Neural cell (in vitro differentiated cells): ENCODE data around the gene VMP1. TPM values are rescaled to one million over a fixed set of nuclear protein-coding genes. Genes with fewer than 3 reads are reported as not detected.

Experiments used
- H2AFZ ChIP-seq: fragments of 200-600, 300-800 bp; sonication (generic), shearing (Covaris generic); 2 replicates; pipeline ENCODE4 v1.6.0; 2014; ENCODE audit warnings: low read depth, mild to moderate bottlenecking, antibody characterized with exemption, low read length, moderate library complexity
- H3F3A ChIP-seq: fragments of 200-600 bp; shearing (Covaris generic); 2 replicates; pipeline ENCODE4 v1.6.1; 2016; ENCODE audit warnings: mild to moderate bottlenecking, moderate library complexity, mixed read lengths, antibody characterized with exemption, low read length; ENCODE audit not compliant: insufficient read depth, poor library complexity, severe bottlenecking
- H3K27ac ChIP-seq: fragments of 200-600, 300-800 bp; sonication (generic), shearing (Covaris generic); 2 replicates; pipeline ENCODE4 v1.5.1; 2014; ENCODE audit warnings: mild to moderate bottlenecking, low read length, moderate library complexity
- H3K27me3 ChIP-seq: fragments of 300-800, 200-600 bp; sonication (generic), shearing (Covaris generic); 2 replicates; pipeline ENCODE4 v1.6.0; 2014; ENCODE audit warnings: mild to moderate bottlenecking, low read depth, low read length, moderate library complexity; ENCODE audit not compliant: insufficient read depth
- H3K36me3 ChIP-seq: fragments of 300-800, 200-600 bp; sonication (generic), shearing (Covaris generic); 2 replicates; pipeline ENCODE4 v1.5.1; 2014; ENCODE audit warnings: mild to moderate bottlenecking, antibody characterized with exemption, low read length, moderate library complexity; ENCODE audit not compliant: insufficient read depth
- H3K4me2 ChIP-seq: fragments of 300-800, 200-600 bp; sonication (generic), shearing (Covaris generic); 2 replicates; pipeline ENCODE4 v1.6.0; 2014; ENCODE audit warnings: mild to moderate bottlenecking, low read length
- H3K4me3 ChIP-seq: fragments of 300-800, 200-600 bp; sonication (generic), shearing (Covaris generic); 2 replicates; pipeline ENCODE4 v1.5.1; 2014; ENCODE audit warnings: mild to moderate bottlenecking, low read length, moderate library complexity
- H3K79me2 ChIP-seq: fragments of 200-600 bp; shearing (Covaris generic); replicated peaks from 2 replicates; pipeline ENCODE4 v1.6.0; 2014; ENCODE audit warnings: mild to moderate bottlenecking, low read length, moderate library complexity; ENCODE audit not compliant: insufficient read depth
- H3K9ac ChIP-seq: fragments of 300-800, 200-600 bp; sonication (generic), shearing (Covaris generic); 2 replicates; pipeline ENCODE4 v1.6.1; 2016; ENCODE audit warnings: mild to moderate bottlenecking, low read length, mixed read lengths
- H3K9me2 ChIP-seq: fragments of 200-600 bp; shearing (Covaris generic); 2 replicates; pipeline ENCODE4 v1.6.1; 2016; ENCODE audit warnings: mild to moderate bottlenecking, low read length, mixed read lengths; ENCODE audit not compliant: insufficient read depth
- H3K9me3 ChIP-seq: fragments of 200-600, 300-800 bp; sonication (generic), shearing (Covaris generic); 2 replicates; pipeline ENCODE4 v1.6.1; 2016; ENCODE audit warnings: mild to moderate bottlenecking, mixed run types, low read length, moderate library complexity, mixed read lengths
- H4K20me1 ChIP-seq: fragments of 200-600 bp; shearing (Covaris generic); 2 replicates; pipeline ENCODE4 v1.6.1; 2016; ENCODE audit warnings: mild to moderate bottlenecking, mixed run types; ENCODE audit not compliant: insufficient read depth
- EP300 ChIP-seq: fragments of 450-650 bp; conservative IDR thresholded peaks from 2 replicates; pipeline ENCODE4 v1.6.1; 2014; ENCODE audit warnings: antibody characterized with exemption, mild to moderate bottlenecking, moderate library complexity; ENCODE audit not compliant: poor library complexity, severe bottlenecking
- EZH2 ChIP-seq: fragments of 200-600, 300-800 bp; shearing (Covaris generic), sonication (generic); IDR thresholded peaks from 2 replicates; pipeline ENCODE4 v1.6.1; 2014; ENCODE audit warnings: antibody characterized with exemption, low read length, borderline replicate concordance, mild to moderate bottlenecking; ENCODE audit not compliant: insufficient read depth, poor library complexity, severe bottlenecking
- MXI1 ChIP-seq: fragments of 450-650 bp; conservative IDR thresholded peaks from 2 replicates; pipeline ENCODE4 v1.6.1; 2014; ENCODE audit warnings: antibody characterized with exemption, mild to moderate bottlenecking; ENCODE audit not compliant: poor library complexity, severe bottlenecking
- POLR2AphosphoS5 ChIP-seq: IDR thresholded peaks from 2 replicates; pipeline ENCODE4 v1.6.1; 2012
- RAD21 ChIP-seq: fragments of 450-650 bp; conservative IDR thresholded peaks from 2 replicates; pipeline ENCODE4 v1.6.1; 2014; ENCODE audit warnings: antibody characterized with exemption, mild to moderate bottlenecking, moderate library complexity
- REST ChIP-seq: IDR thresholded peaks from 2 replicates; pipeline ENCODE4 v1.6.1; 2012; ENCODE audit warnings: borderline replicate concordance
- SMC3 ChIP-seq: fragments of 450-650 bp; conservative IDR thresholded peaks from 2 replicates; pipeline ENCODE4 v1.6.1; 2014; ENCODE audit warnings: antibody characterized with exemption, mild to moderate bottlenecking, moderate library complexity; ENCODE audit not compliant: poor library complexity
- TAF1 ChIP-seq: IDR thresholded peaks from 2 replicates; pipeline ENCODE4 v1.6.1; 2012; ENCODE audit warnings: low read depth
- polyA plus RNA-seq: library from polyadenylated mRNA; depleted of rRNA; stranded (reverse); fragments of >200 nt; gene quantifications from 2 replicates; pipeline ENCODE4 v1.2.3, GENCODE V29; 2014
- TF ChIP-seq, protein P1 (sequence below): fragments of 450-650 bp; IDR thresholded peaks from 2 replicates; pipeline ENCODE4 v1.5.1; 2014; ENCODE audit warnings: antibody characterized with exemption, mild to moderate bottlenecking, moderate library complexity; ENCODE audit not compliant: poor library complexity, severe bottlenecking

Gene VMP1
- polyA plus RNA-seq, 1 donor from 2014 or later = 75.9 TPM

DNA sequence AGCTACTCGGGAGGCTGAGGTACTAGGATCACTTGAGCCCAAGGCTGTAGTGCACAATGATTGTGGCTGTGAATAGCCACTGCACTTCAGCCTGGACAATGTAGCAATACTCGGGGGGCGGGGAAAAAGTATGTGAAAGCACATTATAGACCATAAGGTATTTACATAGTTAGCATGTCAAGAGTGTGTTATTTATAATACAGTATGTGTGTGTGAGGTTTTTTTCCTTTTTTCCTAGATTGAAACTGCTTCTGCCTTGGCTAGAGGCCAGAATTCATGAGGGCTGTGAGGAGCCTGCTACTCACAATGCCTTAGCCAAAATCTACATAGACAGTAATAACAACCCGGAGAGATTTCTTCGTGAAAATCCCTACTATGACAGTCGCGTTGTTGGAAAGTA is 30.7 kb upstream of the VMP1 start:
- Histone ChIP-seq H3K9ac (no peak overlapping the region), H3K27me3 (no peaks in the 10 kb centered on the region), H4K20me1 (no peaks in the 10 kb centered on the region), H3K4me3 (no peak overlapping the region), H3K9me3 (no peaks in the 10 kb centered on the region), H3K36me3 (peaks cover 24% of the 10 kb centered on the region), H3K4me2 (no peak overlapping the region), H3K9me2 (no peaks in the 10 kb centered on the region), H3F3A (no peaks in the 10 kb centered on the region), H3K79me2 (peaks cover 6% of the 10 kb centered on the region), H2AFZ (no peak overlapping the region), H3K27ac (no peak overlapping the region)
- TF ChIP-seq EP300 (no peak), POLR2AphosphoS5 (no peak), SMC3 (no peak), REST (no peak), RAD21 (no peak), MXI1 (no peak), EZH2 (no peak), TAF1 (no peak)
- TF ChIP-seq, protein P1, sequence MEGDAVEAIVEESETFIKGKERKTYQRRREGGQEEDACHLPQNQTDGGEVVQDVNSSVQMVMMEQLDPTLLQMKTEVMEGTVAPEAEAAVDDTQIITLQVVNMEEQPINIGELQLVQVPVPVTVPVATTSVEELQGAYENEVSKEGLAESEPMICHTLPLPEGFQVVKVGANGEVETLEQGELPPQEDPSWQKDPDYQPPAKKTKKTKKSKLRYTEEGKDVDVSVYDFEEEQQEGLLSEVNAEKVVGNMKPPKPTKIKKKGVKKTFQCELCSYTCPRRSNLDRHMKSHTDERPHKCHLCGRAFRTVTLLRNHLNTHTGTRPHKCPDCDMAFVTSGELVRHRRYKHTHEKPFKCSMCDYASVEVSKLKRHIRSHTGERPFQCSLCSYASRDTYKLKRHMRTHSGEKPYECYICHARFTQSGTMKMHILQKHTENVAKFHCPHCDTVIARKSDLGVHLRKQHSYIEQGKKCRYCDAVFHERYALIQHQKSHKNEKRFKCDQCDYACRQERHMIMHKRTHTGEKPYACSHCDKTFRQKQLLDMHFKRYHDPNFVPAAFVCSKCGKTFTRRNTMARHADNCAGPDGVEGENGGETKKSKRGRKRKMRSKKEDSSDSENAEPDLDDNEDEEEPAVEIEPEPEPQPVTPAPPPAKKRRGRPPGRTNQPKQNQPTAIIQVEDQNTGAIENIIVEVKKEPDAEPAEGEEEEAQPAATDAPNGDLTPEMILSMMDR = no peak

- no peaks in the 10 kb centered on the region for H3F3A ChIP-seq
- H3K4me2 ChIP-seq = no peak overlapping the region
- H3K9me2 ChIP-seq = no peaks in the 10 kb centered on the region
- H3K4me3 ChIP-seq = no peak overlapping the region
- no peaks in the 10 kb centered on the region for H4K20me1 ChIP-seq
- peaks cover 32% of the 10 kb centered on the region for H3K36me3 ChIP-seq
- TF ChIP-seq REST (no peak), EP300 (no peak), POLR2AphosphoS5 (no peak), MXI1 (no peak), RAD21 (no peak), TAF1 (no peak), SMC3 (no peak), EZH2 (no peak)
- TF ChIP-seq, protein P1 = no peak
- no peaks in the 10 kb centered on the region for H3K9me3 ChIP-seq
- no peaks in the 10 kb centered on the region for H3K79me2 ChIP-seq
- H3K27ac ChIP-seq = no peak overlapping the region
- H2AFZ ChIP-seq = no peak overlapping the region
- no peaks in the 10 kb centered on the region for H3K27me3 ChIP-seq
- H3K9ac ChIP-seq = no peak overlapping the region
Measured at GRCh38 chr17:59678918-59679317, 28.5 kb upstream of the VMP1 start.
